Effector CD4-positive, alpha-beta T cell (primary cell): ENCODE measurements around the gene ARL2BP.
"Not testable (repeated sequence)": the region's sequence is repeated elsewhere in the genome, so short reads cannot be mapped to it uniquely, and the experiment has no call there.

Experiments used
- DNase-seq: peaks from one replicate; pipeline ENCODE4 v3.0.0-alpha.2; 2020

Gene ARL2BP

DNA sequence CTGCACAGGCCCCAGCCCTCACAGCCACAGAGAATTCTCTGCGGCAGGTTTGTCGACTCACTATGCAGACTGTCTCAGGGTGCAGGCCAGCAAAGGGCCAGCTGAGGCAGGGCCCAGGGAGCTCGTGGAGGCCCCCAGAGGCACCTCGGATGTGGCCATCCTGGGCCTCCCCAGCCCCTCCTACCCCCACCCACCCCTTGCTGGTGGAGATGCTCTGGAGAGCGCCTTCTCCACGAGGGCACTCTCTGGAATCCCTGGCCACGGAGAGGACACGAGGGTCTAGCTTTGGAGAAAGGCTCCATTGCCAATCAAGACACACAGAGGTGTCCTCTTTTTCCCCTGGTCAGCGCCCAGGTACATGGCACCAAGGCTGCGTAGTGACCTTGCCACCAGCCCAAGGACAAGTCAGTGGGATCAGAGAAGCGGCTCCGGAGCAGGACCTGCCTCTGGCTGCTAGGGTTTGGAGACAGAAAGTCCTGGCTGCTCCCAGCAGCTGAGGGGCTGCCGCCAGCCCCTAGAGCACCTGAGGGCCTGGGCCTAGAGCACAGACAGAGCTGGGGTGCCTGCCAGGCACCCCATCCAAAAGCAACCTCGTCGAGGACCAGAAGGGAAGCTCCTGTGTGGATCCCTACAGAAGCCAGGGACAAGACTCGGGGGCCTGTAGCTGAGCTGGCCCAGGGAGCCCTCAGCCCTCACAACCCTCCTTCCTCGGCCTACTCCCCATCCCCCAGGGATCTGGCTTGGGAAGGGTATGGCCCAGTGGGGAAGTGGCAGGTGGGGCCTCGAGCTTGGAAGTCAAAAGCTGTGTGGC, 18.7 kb downstream of the ARL2BP start:
- DNase-seq, result no peak

DNA sequence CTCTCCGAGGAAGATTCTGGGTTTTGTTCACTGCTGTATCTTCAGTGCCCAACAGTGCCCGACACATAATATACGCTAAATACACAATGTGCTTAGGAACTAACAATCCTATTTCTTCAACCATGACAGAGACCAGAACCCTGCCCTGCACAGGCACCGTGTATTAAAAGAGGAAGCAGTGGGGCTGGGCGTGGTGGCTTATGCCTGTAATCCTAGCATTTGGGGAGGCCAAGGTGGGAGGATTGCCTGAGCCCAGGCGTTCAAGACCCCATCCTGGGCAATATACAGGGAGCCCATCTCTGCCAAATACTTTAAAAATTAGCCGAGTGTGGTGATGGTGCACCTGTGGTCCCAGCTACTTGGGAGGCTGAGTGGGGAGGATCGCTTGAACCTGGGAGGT, 19.3 kb downstream of the ARL2BP start:
- no peak for DNase-seq

DNA sequence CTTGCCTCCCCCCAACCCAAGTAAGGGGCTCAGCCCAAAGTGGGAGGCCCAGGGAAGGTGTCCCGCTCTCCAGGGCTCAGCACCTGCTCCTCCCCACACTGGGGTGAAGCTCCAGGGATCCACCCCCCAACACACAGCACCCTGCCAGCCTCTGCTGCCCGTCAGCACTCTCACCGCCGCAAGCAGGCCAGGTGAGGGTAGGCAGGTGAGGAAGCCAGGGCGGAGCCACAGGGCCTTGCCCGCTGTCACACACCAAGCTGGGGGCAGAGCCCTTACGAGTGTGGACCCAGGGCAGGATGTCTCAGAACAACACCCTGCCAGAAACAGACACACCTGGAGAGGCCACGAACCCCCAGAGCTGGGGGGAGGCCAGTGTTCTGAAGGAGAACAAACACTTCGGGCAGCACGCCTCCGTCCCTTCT, 19.9 kb downstream of the ARL2BP start:
- DNase-seq, result no peak

DNA sequence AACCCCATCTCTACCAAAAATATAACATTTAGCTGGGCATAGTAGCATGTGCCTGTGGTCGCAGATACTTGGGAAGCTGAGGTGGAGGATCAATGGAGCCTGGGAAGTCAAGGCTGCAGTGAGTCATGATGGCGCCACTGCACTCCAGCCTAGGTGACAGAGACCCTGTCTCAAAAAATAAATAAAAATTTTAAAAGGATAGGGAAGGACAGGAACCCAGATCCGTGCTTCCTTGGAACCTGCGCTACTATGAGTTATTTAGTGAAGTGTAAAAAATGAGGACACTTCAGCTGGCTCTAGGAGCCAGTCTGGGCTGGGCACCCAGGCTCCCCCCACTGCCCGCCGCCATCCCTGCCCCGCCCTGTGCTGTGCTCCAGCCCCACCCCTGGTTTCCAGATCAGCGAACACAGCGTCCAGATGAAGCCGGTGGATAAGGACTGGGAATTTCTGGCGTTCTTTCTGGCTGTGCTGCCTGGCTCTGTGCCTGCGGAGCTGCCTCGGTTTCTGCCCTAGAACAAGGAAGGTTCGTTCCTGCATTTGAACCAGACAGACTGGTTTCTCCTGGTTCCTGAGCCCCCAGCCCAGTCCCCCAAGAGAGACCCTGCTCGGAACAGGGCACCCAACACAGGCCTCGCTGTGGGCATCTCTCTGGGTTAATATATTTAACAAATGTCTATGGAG, 20.9 kb downstream of the ARL2BP start:
- DNase-seq, result no peak

DNA sequence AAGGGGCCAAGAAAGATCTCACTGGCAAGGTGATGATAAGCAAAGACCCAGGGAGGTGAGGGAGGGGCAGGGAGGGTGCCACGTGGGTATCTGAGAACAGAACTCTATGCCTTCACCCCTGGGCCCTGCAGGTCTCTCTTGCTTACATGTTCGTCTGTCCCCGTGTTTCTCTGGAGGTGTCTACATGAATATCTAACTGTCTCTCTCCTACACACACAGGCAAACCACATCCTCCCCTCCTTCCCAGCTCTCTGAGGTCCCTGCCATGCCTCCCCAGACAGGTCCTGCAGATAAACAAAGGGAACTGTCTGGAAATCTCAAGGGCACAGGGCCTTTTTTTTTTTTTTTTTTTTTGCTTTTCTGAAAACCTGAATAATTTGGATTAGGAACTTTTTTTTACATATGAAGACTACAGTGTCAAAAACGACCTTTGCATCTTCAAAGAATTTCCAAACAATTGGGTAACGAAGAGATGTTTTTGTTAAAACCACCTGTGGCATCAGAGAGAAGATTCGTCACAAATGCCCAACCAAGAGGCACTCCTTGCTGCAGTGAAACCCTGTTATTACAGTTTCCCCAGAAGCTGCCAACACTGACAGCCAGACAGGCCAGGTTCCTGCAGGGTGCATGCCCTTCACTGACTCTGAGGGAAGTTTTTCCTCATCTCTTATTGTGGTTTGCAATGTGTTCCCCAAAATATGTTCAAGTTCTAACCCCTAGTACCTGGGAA, 21.6 kb downstream of the ARL2BP start:
- DNase-seq, result peak; percentile 23

DNA sequence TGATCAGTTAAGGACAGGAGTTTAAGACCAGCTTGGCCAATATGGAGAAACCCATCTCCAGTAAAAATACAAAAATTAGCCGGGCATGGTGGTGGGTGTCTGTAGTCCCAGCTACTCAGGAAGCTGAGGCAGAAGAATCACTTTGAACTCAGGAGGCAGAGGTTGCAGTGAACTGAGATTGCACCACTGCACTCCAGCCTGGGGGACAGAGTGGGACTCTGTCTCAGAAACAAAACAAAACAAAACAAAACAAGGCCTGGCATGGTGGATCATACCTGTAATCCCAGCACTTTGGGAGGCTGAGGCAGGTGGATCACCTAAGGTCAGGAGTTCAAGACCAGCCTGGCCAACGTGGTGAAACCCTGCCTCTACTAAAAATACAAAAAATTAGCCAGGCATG, 22.3 kb downstream of the ARL2BP start:
- DNase-seq, result not testable (repeated sequence)

DNA sequence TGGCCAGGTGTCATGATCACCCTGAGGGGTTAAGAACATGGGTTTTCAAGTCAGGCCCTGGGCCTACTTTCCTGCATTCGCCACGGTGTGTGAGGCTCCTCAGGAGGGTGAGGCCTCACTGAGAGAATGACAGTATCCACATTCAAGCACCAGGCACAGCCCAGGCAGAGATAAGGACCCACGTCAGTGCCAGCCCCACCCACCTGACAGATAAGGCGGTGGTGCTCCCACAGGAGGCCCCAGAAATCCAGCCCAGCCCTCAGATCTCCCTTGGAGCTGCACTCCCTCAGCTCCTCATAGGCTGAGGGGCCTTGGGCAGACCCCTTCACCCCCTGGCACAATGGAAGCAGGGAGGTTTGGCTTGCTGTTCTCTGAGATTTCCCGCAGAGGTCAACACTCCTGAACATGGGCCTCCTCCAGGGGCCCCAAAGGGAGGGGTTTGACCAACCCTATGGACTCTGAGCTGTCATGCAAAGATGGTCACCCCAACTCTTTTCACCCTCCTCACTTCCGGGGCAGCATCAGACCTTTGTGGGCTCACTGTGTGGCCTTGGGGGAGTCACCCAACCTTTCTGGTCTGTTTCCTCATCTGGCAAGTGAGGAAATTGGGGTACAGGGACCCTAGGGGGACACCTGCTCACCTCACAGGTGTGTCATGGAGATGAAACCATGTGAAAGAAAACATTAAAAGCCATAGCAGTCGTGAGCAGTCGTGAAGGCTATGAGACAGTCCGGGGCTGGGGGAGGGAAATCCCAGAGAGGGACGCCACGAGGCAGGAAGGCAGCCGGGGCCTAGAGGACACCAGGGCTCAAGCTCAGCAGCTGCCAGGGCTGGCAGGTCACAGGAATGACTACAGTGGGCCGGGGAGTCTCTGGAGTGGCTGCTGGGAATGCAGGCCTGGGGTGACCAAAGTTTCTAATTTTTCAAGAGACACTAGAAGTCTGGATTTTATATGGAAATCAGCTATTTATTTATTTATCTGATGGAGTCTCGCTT, 24.0 kb downstream of the ARL2BP start:
- no peak for DNase-seq

DNA sequence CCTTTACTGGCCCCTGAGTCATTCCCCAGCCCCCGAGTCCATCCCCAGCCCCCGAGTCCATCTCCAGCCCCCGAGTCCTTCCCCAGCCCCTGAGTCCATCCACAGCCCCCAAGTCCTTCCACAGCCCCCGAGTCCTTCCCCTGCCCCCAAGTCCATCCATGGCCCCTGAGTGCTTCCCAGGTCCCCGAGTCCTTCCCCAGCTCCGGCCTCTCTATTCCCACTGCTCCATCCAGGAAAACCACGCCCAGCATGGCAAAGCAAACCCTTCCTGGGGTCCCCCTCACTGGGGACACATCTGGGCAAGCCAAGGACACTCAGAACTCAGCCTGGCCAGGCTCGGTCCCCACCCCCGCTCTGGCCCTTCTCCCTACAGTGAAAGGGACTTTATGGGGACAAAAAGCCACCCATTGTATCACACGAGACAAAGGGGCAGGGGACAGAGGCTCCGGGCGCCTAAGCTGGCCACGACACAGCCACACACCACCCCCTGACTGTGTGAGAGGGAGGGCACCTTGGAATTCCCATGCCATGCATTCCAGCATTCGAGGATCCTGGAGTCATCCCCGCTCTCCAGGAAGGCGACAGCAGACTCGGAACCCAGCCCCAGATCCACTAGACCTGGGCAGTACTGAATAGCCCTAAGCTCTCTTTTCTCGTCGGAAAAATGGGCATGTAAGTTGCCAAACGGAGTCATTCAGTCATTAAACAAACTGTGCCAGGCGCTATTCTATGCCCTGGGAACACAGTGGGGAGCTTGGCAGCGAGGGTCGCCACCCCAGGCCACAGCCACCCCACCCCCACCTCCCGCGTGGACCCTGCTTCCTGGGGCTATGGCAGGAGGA, 25.4 kb downstream of the ARL2BP start:
- DNase-seq, result no peak

DNA sequence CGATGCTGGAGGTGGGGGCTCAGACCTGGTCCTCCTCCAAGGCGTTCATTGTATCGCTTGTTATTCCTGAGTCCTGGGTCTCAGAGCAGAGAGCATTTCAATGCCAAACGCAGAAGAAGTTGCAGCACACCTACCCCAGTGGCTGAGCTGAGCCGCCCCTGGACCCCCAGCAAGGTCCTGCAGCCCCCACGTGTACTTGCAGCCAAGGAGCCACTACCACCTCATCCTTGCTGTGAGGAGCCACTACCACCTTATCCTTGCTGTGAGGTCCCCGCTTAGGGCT, 25.9 kb downstream of the ARL2BP start:
- DNase-seq, result no peak

DNA sequence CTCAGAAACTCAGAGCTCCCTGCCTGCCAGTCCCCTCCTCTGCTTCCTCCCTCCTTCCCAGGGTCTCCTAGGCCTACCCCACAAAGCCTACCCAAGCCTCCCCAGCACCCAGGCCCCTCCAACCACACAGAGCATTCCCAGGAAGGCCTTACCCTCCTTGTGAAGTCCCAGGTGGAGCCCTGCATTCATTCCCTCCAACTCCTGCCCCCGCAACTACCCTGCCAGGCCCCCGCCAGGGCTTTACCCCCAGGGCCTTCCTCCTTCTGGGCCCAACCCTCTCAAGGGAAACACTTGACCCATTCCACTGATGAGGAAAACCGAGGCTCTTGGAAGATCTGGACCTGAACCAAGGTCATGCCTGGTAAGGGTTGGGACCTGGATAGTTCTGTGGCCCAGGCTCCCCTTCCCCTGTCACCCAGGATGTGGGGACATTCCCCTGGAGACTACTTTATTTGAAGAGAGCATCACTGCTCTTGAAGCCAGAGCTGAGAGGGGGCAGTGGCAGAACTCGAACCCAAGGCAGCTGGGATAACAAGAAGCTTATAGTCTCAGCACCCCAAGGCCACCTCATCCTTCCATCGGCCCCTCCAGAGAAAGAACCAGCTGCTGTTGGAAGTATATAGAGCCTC, 26.9 kb downstream of the ARL2BP start:
- DNase-seq, result no peak

DNA sequence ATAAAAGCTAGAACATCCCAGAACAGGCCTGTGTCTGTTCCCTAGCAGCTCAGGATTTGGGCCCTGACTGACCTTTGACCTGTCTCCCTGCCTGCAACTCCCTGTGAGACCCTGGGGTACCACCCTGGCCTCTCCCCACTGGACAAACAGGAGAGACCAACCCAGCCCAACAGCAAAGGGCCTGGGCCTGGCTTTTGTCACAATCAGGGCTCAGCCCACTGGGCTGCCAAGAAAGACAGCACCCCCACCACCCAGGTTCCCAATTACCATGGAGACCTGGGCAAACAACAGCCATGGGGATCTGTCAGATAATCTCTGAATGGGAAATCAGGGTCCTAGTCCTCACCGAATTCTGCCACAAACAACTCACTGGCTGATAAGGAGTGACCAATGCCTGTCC, 28.3 kb downstream of the ARL2BP start:
- no peak for DNase-seq

DNA sequence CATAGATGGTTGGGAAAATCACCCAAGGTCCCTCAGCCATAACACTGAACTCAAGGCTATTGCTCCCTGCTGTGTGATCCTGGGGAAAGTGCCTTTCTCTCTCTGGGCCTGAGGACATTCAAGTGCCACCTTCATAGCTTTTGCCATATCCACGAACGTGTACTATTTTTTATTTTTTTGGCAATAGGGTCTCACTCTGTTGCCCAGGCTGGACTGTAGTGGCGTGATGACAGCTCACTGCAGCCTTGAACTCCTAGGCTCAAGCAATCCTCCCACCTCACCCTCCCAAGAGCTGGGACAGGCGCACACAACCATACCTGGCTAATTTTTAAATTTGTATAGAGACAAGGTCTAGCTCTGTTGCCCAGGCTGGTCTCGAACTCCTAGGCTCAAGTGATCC, 28.8 kb downstream of the ARL2BP start:
- no peak for DNase-seq

DNA sequence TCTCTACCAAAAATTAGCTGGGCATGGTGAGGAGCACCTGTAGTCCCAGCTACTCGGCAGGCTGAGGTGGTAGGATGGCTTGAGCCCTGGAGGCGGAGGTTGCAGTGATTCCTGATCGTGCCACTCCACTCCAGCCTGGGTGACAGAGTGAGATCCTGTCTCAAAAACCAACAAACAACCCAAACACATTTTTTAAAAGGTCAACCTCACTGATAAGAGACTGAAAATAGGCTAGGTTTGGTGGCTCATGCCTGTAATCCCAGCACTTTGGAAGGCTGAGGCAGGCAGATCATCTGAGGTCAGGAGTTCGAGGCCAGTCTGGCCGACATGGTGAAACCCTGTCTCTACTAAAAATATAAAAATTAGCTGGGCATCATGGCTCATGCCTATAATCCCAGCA, 30.9 kb downstream of the ARL2BP start:
- not testable (repeated sequence) for DNase-seq

DNA sequence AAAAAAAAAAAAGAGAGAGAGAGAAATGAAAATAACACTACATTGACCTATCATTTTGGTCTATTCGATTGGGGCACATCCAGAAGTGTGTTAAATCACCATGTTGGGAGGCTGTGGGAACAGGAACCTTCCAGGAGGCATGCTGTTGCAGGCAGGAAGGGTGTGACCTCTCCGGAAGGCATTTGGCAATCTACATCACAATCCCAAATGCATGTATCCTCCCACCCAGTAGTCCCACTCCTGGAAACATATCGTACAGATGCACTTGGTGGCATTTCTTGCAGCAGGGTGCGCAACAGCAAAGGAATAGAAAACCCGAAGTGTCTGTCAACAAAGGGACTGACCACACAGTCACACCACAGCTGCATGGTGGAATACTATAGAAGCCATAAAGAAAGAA, 31.5 kb downstream of the ARL2BP start:
- no peak for DNase-seq

DNA sequence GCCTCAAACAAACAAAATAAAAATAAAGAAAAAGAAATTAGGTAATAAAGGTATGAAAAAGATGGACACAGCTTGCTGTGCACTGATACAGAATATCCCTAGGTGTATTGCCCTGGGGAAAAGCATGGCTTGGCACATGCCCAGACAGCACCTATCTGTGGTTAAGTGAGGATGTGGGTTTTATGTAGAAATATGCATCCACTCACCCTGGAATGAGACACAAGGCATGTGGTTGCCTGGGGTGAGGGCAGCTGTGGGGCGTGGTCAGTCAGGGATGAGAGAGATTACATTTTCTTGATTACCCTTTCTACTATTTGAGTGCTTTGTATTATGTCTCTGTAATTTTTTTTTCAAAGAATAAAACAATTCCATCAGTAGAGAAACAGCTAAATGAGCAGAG, 32.5 kb downstream of the ARL2BP start:
- DNase-seq, result peak; percentile 32

DNA sequence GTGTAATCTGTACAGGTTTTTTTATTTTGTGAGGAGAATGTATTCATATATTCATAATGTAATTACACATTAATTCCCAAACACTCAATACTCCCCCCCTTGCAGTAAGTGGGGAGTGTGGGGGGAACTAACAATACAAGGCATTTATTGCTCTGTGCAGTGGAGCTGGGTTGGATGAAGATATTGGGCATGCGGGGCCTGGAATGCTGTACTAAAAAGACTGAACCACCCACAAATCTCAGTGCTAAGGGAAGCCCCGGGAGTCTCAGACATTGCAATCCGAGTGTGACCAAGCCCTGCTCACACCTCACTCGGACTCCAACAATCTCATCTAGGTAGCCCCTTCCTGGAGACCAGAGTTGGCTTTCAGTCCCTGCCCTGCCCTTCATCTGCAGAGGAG, 33.4 kb downstream of the ARL2BP start:
- no peak for DNase-seq

DNA sequence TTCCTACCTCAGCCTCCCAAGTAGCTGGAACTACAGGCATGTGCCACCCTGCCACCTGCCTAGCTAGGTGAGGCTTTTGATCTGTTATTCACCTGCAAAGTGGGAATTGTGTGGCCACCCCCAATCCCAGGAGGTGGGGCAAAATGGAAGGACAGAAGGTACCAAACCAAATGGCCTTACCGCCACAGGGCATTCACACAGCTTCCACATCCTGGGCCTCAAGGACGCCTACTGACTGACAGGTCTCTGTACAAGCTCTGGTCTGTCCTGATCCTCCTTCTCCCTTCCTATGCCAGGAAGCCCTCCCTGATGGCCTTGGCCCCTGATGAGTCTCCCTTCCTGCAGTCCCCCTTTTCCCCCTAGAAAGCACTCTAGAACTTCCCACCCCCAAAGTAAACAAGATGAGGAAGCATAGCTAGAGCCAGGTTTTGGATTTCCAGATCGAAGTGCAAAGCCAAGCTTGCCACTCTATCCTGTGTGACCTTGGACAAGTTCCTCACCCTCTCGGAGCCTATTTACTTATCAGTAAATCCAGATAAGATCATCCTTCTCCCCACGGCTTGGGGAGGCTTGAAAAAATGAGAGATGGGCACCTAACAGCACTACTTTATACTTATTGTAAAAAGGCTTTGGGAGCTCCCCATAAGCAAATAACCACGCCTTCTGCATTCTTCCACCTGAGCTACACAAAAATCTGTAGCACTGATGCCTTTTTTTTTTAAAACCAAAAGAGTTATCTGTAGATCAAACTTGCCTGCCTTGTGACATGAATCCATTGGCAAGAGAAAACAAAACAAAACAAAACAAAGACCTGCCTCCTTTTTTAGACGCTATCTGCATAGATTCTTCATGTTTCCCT, 35.0 kb downstream of the ARL2BP start:
- no peak for DNase-seq

DNA sequence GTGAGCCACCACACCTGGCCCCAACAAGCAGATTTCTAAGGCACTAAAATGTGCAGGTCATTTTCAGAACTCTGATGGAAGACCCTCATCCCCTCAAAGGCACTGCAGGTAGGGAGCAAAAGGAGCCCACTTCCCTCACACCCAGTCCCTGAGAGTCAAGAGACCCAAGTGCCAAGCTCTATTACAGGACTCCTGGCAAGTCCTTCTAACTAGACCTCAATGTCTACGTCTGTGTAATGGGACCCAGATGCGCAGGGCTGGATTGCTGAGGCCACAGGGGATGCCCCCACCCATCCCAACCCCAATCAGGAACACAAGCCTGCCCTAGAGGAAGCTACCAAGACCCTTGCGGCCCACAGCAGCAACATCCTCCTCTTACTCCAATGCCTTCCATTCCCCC, 36.7 kb downstream of the ARL2BP start:
- DNase-seq, result no peak

DNA sequence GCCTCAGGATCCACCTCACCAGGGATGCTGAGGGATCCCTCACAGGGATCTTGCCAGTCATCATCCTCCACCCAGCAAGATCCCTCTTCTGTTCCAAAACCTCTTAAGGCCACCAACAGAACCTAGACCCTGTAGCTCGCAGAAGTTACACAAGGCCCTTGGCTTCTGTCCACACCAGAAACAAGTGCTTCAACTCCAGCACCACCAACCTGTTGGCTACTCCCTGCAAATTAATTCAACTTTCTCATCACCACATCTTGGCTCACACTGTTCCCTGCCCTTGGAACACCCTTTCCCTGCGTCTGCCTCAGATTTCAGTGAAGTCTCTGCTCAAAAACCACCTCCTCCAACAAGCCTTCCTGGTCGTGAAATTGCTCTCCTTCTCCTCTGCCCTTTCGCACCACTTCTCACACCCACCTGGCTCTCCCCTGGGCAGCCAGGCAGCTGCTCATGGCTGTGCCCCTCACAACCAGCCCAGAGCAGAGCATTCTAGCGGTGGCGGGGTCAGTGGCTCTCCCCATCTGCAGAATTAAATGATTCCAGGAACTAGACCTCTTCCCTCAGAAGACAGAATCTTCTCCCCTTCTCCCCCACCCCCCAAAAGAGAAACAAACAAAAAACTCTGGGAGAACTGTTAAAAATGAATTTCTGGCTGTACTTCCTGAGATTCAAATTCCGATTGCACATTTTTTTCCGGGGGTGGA, 37.6 kb downstream of the ARL2BP start:
- DNase-seq, result no peak
